LNCAP (cell line): ENCODE data around the gene RPS10.

ENCODE experiments used
- TF ChIP-seq, protein P1 (sequence below): fragments of 450-650 bp; IDR thresholded peaks from 2 replicates; pipeline ENCODE4 v1.5.1; 2017; ENCODE audit warnings: mild to moderate bottlenecking

Gene RPS10

DNA sequence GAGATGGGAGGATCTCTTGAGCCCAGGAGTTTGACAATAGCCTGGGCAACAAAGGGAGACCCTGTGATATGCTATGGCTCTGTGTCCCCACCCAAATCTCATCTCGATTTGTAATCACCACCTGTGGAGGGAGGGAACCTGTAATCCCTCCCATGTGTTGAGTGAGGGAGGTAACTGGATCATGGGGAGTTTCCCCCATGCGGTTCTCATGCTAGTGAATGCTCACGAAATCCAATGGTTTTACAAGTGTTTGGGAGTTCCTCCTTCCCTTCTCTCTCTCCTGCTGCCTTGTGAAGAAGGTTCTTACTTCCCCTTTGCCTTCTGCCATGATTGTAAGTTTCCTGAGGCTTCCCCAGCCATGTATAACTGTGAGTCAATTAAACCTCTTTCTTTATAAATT is 36.8 kb downstream of the RPS10 start:
- TF ChIP-seq, protein P1, sequence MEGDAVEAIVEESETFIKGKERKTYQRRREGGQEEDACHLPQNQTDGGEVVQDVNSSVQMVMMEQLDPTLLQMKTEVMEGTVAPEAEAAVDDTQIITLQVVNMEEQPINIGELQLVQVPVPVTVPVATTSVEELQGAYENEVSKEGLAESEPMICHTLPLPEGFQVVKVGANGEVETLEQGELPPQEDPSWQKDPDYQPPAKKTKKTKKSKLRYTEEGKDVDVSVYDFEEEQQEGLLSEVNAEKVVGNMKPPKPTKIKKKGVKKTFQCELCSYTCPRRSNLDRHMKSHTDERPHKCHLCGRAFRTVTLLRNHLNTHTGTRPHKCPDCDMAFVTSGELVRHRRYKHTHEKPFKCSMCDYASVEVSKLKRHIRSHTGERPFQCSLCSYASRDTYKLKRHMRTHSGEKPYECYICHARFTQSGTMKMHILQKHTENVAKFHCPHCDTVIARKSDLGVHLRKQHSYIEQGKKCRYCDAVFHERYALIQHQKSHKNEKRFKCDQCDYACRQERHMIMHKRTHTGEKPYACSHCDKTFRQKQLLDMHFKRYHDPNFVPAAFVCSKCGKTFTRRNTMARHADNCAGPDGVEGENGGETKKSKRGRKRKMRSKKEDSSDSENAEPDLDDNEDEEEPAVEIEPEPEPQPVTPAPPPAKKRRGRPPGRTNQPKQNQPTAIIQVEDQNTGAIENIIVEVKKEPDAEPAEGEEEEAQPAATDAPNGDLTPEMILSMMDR, result no peak

DNA sequence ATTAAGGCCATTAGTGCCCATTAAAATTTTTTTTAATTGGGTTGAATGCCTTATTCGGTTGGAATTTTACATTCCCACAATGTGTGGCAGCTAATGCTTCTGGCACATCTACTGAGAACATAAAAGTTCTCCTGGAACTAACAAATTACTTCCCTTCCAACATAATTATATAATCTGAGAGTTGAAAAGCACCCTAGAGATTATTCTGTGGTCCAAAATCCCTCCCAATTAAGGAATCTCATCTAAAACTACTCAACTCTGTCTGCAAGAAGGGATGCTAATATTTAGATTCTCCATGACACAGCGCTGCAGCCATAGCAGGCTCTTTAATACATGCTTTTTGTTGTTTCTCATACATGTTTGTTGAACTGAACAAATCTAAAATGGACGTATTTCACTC is 37.4 kb downstream of the RPS10 start:
- TF ChIP-seq, protein P1, result no peak

DNA sequence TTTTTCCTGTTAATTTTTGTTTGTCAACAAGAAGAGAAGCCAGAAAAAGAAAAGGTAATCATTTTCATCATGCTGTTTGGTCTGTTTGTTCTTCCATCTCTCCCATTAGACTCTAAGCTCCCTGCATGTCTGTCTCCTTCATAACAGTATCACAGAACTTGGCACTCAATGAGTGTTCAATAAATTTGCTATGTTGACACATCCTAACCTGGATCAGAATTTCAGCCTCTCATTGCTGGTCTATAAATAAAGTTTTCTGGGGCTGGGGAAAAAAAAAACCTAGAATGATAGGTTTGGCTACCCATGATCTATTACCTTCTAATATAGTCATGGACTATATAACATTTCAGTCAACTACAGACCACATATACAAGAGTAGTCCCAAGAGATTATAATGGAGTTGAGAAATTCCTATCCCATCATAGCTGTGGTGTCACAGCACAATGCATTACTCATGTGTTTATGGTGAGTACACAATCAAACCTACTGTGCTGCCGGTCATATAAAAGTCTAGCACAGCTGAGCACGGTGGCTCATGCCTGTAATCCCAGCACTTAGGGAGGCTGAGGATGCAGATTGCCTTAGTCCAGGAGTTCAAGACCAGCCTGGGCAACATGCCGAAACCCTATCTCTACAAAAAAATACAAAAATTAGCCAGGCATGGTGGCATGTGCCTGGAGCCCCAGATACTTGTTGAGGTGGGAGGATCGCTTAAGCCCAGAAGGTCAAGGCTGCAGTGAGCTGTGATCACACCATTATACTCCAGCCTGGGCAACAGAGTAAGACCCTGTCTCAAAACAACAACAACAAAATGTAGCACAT is 39.3 kb downstream of the RPS10 start:
- TF ChIP-seq, protein P1, result no peak

DNA sequence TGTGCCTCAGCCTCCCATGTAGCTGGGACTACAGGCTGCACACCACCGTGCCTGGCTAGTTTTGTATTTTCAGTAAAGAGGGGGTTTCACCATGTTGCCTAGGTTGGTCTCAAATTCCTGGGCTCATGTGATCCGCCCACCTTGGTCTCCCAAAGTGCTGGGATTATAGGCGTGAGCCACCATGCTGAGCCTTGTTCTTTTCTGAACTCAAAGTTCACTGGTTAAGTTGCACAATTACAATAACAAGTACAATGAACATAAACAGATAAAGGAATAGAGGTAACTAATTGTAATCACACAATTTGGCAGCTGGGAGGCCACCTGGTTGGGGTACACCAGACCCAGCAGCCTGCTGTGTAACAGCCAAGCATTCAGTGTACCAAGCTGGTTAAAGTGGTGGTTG is 40.1 kb downstream of the RPS10 start:
- TF ChIP-seq, protein P1, result no peak

DNA sequence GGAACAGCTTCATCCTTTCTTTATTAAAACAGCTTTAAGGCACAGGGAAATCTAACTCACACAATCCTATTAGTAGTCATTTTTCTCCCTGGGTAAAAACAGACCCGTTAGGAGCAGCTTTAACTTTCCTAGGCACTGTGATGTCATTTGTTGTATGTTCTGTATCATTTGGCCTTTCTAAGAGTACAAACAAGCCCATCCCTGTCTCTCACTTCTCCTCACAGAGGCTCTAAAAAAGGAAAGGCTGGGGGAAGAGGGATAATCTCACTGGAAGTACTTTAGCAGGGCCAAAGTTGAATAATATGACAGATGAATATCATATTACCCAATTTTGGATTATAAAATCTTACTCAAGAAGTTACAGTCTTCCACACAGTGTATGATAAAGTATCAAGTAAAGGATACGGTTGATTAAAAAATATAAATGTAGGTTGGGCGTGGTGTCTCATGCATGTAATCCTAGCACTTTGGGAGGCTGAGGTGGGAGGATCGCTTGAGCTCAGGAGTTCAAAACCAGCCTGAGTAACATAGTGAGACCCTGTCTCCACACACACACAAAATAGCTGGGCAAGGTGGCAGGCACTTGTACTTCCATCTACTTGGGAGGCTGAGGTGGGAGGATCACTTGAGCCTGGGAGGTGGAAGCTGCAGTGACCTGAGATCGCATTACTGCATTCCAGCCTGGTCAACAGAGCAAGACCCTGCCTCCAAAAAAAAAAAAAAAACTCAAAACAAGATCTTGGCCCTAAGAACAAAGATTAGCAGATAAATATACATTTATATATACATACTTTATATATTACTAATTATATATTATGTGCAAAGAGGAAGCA is 41.3 kb downstream of the RPS10 start:
- TF ChIP-seq, protein P1, result no peak

DNA sequence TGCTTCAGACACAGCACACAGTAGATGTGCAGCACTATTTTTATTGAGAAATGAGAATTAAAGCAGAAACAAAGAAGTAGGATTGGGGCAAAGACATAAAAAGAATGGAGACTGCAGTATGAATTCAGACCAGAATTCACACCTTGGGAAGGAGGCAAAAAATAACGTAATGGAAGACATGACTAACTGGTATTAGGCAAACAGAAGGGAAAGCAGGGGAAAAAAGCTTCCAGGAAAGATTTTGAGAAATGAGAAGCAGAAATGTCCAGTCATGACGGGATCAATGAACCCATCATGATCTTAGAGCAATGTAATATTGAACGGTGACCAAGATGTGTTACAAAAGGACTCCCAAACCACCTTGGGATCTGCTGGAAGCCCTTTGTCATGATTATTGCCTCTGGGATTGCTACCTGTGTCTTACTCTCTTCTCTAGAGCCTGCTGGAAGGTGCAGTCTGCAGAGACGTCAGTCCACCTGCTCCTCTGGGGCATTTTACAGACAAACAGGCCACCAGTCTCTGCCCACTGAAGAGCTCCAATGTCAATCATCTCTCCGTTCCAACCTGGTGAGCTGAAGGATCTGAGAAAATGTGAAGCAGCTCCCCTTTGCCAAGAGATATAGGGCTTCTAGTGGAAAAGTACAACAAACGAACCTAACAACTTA is 42.1 kb downstream of the RPS10 start:
- TF ChIP-seq, protein P1, result no peak

DNA sequence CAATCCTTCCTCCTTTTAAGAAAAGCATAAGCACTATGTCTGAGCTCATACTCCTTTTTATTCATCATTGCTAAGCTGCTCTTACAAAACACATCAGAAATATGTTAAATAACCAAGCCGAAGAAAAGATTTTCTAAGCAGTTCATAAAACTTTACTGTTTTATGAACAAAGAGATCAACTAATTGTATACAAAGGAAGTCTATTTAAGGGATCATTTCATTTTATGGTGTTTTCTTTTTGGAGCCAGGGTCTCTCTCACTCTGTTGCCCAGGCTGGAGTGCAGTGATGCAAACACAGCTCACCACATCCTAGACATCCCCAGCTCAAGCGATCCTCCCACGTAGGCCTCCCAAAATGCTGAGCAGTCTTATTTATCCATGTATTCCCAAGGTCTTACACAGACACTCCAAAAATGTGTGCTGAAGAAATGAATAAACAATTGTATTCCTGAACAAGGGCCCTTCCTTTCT is 42.7 kb downstream of the RPS10 start:
- TF ChIP-seq, protein P1, result no peak
